ENCODE results near the gene TSSK2.

TSSK2 gene

DNA sequence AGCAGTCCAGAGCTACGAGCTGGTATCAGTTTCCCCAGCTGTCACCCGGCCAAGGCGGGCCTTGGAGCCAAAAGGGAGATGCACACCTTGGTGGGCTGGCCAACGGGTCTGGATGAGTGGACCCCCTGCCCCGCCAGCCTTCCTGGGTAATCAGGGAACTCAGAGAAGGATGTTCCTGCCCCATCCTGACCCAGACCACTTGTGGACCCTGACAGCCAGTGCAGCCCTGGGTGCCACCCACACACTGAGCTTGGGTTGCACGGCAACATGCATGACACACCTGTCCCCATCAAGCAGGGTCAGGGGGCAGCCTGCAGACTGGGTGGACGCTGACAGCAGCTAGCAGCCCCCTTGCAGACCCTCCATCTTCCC lies 38.8 kb downstream of the TSSK2 start:
- no peaks in the 10 kb centered on the region for H3K9me3 ChIP-seq
- no peak overlapping the region for H3K27ac ChIP-seq
- H3K27me3 ChIP-seq = peaks cover 64% of the 10 kb centered on the region
- H3K4me1 ChIP-seq (ENCODE audit: control insufficient read depth in 1 of 2, insufficient read depth in 1 of 2, low read depth in 1 of 2, low read length in 1 of 2) = peaks cover 29% of the 10 kb centered on the region in 2 experiments
- TF ChIP-seq, protein P1, sequence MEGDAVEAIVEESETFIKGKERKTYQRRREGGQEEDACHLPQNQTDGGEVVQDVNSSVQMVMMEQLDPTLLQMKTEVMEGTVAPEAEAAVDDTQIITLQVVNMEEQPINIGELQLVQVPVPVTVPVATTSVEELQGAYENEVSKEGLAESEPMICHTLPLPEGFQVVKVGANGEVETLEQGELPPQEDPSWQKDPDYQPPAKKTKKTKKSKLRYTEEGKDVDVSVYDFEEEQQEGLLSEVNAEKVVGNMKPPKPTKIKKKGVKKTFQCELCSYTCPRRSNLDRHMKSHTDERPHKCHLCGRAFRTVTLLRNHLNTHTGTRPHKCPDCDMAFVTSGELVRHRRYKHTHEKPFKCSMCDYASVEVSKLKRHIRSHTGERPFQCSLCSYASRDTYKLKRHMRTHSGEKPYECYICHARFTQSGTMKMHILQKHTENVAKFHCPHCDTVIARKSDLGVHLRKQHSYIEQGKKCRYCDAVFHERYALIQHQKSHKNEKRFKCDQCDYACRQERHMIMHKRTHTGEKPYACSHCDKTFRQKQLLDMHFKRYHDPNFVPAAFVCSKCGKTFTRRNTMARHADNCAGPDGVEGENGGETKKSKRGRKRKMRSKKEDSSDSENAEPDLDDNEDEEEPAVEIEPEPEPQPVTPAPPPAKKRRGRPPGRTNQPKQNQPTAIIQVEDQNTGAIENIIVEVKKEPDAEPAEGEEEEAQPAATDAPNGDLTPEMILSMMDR (IDR thresholded peaks at IDR 0.05) = no peak
- no peaks in the 10 kb centered on the region for H3K36me3 ChIP-seq
- no peak overlapping the region for H3K4me3 ChIP-seq (ENCODE audit: low read depth in 1 of 2, low read length in 1 of 2)

DNA sequence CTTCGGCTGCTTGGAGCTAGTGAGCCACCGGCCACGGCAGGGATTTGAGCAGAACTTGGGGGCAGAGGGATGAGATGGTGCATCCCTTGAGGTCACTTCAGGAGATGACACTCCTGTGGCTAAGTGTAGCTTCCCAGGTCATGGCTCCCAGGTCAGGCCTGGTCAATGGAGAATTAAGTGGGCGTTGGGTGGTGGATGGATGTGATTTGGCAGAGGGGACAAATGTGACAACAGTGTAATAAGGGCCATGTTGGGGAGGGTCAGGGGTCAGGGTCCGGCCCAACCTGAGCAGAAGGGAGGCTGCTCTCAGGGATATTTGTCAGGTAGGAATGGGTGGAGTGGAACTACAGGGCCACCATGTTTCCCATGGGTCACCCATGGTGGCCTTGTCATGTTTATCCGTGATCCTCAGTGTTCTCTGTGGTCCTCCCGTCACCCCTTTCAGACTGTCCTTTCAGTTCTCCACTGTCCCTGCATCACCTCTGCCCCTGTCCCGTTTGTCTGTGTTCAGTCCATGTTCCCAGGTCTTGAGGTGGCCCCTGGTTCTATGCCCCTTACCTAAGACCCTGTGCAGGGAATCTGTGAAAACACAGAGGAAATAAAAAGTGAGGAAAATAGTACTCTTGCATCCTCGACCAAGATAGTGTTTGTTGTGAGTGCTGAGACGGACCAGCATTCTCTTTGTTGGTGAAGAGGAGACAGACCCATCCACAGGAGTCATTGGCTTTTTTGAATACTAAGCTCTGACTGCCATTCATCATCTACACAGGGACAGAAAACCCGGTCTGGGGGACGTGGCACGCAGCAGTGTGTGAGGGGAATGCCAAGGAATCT lies 41.3 kb downstream of the TSSK2 start:
- peak overlapping the region; percentile 79 to 92 for H3K4me3 ChIP-seq (ENCODE audit: low read depth in 1 of 2, low read length in 1 of 2)
- H3K27ac ChIP-seq = peak overlapping the region; percentile 26
- H3K4me1 ChIP-seq (ENCODE audit: control insufficient read depth in 1 of 2, insufficient read depth in 1 of 2, low read depth in 1 of 2, low read length in 1 of 2) = peaks cover 31 to 32% of the 10 kb centered on the region in 2 experiments
- TF ChIP-seq, protein P1 (IDR thresholded peaks at IDR 0.05) = no peak
- no peaks in the 10 kb centered on the region for H3K9me3 ChIP-seq
- peaks cover 17% of the 10 kb centered on the region for H3K36me3 ChIP-seq
- H3K27me3 ChIP-seq = peaks cover 39% of the 10 kb centered on the region

DNA sequence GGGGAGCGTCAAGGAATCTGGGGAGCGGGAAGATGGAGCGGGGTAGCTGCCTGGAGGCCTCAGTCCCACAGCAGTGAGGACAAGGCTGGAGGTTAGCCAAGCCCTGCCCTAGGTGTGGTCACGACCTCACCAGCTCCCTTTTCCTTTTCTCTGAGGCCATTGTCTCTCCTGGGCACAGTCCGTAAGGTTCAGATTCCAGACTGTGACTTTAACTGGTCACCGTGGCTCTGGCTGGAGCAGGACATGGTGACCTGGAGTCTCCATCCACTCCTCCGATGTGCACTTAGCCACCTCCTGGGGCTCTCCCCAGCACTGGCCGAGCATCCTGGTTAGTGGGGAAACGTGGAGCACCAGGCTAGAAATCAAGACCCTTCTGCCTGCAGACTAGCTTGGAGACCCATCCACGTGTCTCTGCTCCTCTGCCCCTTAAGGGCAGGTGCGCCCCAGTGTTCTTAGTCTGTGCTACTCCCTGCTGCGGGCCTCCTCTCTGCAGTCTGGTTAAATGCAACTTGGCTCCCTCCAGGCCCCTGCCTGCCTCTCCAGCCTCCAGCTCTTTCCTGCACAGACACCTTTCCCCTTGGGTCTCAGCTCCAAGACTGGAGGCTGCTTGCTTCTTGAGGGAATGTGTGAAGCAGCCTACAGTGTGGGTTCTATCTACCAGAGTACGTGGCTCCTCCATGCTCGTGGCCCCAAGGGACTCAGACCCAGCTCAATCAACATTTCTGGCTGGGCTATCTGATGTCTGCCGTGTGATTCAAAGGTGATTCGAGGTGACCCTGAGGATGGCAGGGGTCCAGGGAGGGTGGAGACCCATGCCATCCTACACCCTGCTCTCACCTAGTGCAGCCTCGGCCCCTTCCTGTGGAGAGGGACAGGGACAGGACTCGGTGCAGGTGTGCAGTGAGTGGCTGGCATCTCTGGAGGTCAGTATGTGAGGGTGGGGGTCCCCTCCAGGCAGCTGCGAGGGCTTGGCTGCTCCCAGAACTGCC lies 42.2 kb downstream of the TSSK2 start:
- Histone ChIP-seq H3K27ac (peak overlapping the region; percentile 66), H3K4me3 (ENCODE audit: low read depth in 1 of 2, low read length in 1 of 2) (no peak overlapping the region), H3K27me3 (peaks cover 37% of the 10 kb centered on the region), H3K4me1 (ENCODE audit: control insufficient read depth in 1 of 2, insufficient read depth in 1 of 2, low read depth in 1 of 2, low read length in 1 of 2) (peaks cover 31 to 40% of the 10 kb centered on the region in 2 experiments), H3K9me3 (no peaks in the 10 kb centered on the region), H3K36me3 (peaks cover 17% of the 10 kb centered on the region)
- TF ChIP-seq, protein P1 (IDR thresholded peaks at IDR 0.05) = no peak

DNA sequence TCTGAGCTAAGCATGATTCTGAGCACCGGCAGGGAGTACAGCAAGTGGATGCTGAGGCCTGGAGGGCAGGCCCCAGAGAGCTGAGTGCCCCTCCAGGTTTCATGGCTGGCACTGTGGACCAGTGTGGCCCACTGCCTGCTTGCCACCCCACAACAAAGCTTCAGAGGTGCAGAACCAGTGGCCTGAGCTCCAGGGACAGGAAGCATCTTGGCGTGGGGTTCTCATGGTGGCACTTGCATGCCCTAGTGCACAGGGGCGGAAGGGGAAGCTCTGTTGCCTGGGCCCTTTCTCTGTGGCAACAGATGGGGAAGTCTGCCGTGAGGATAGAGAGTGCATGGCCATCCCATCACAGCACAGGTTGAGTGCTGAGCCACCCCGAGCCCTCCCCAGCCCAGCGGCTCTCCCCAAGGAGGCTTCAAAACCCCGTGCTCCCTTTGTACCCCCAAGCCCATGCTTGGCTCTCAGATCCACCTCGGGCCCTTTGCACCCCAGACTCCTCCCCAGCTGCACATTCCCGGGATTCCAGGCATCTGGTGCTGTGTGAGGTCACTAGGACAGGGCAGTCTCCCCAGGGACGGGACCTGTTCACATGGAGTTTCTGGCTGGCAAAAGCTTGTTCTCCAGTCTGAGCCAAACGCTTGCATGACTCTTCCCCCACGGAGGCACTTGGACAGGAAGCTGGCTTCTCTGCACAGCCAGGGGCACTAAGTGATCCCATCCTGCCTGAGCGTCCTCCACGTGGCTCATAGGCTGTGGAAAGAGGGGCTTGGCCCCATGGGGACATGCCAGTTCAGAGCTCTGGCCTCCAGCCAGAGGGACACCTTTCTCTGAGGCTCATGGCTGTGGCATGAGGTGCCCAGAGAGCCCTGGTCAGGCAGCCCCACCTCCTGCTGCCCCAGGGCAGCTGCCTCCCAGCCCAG lies 43.3 kb downstream of the TSSK2 start:
- H3K9me3 ChIP-seq = no peaks in the 10 kb centered on the region
- H3K36me3 ChIP-seq = peaks cover 17% of the 10 kb centered on the region
- TF ChIP-seq, protein P1 (IDR thresholded peaks at IDR 0.05) = no peak
- no peak overlapping the region for H3K4me3 ChIP-seq (ENCODE audit: low read depth in 1 of 2, low read length in 1 of 2)
- H3K27me3 ChIP-seq = peaks cover 27% of the 10 kb centered on the region
- H3K27ac ChIP-seq = peak overlapping the region; percentile 66
- H3K4me1 ChIP-seq (ENCODE audit: control insufficient read depth in 1 of 2, insufficient read depth in 1 of 2, low read depth in 1 of 2, low read length in 1 of 2) = peaks cover 37 to 47% of the 10 kb centered on the region in 2 experiments

Data from neutrophil (primary cell).